GM19467 (cell line): ENCODE measurements around the gene CFAP97D1.

Source experiments
- ATAC-seq: cut with Tn5 transposase; IDR thresholded peaks from one replicate; pipeline ENCODE4 v1.9.1; 2021; ENCODE audit warnings: mild to moderate bottlenecking, moderate library complexity; ENCODE audit not compliant: unreplicated experiment

Gene CFAP97D1

DNA sequence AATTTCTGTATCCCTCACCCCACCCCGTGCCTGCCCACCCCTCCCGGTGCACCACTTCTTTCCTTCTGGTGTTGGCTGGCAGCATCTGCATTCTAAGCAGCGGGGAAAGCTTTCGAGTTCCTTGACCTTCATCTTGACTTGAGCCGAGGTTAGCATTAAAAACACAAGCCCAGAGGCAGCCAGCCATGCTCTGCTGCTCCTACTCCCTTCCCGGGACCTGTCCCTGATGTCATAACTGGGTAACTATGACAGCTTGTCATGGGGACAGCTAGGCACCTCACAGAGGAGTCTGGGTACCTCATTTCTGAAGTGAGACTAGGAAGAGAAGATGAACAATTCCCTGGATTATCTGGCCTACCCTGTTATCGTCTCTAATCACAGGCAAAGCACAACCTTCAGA, at the start of gene CFAP97D1:
Gene CFAP97D1, plus strand, starts transcription at position 301 of the 400 bp plus-strand sequence. Its CDS starts 28 bp downstream, at position 329.
- no peak for ATAC-seq

DNA sequence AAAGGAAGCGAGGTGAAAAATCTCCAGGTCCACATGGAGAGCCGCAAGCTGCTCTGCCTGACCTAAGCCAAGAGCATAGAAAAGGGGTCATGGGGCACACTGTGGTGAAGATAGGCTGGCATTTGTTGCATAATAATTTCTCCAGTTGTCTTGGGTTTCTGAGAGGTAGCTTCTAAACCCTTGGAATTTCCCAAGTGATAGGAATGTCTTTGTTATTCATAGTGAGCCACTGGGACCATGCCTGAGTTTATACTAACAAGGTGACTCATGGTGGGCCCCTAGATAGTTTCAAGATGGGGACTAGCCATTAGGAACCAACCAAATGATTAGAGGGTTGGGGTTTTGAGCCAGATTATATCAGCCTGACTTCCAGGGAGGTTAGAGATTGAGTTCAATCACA, 47.3 kb upstream of the CFAP97D1 start:
- ATAC-seq: no peak

- no peak for ATAC-seq
These were observed 46.3 kb upstream of the CFAP97D1 start for GRCh38 chr17:43733956-43734355.

DNA sequence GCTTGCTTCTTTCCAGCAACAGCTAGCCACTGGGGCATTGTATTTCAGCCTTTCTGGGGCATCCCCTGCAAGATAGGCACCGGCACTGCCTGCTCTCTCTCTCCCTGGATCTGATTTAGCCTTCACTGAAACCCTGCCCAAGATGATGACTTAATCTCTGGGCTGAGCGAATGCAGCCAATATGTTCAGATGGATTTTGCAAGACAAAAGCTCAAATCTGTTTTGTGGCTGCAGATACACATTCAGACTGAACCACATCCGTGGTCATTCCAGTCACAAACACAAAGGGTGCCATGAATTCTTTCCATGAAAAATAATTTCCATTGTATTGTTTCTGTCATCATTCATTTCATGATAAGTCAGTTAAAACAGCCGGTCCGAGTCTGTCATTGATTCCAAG, 45.9 kb upstream of the CFAP97D1 start:
- ATAC-seq: no peak

DNA sequence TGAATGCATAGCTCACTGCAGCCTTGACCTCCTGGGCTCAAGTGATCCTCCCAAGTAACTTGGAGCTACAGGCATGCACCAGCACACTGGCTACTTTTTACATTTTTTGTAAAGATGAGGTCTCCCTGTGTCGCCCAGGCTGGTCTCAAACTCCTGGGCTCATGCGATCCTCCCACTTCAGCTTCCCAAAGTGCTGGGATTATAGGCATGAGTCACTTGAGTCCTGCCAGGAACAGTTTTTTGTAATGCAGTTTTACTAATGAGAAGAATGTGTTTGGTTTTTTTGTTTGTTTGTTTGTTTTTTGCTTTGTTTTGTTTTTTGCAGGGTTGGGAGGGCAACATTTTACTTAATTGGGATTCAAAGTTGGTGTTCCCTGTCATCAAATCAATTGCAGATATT, 43.8 kb upstream of the CFAP97D1 start:
- ATAC-seq: no peak

DNA sequence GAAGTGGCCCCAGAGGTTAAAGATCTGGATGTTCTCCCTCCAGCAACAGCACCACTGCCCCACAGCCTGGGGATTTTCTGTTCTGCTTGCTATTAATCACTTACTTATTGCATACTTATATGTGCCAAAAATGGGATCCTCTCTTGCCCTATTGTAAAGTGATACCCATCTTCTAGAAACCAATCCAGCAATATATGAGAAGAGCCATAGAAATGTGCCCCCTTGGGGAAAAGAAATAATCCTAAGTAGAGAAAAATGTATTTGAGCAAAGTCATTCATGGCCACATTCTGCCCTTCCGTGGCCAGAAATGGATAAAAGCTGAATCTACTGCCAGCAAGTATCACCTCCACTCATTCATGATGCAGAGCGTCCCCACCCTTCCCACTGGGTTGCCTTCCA, 42.5 kb upstream of the CFAP97D1 start:
- ATAC-seq: no peak

DNA sequence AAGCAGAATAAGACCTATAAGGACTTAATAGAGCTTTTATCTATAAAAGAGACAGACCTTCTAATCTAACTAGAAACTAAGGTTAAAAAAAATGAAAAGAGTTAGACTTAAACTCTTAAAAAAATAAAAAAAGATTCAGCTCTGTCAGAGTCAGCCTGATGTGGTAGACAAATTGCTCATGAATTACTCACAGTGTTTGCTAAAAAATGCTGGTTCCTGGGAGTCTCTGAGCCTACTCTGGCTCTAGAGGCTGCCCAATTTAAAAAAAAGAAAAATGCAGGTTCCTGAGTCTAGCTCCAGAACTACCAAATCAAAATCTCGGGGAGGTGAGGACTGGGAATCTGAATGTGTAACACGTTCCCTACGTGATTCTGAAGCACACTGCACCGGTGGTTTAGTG, 39.7 kb upstream of the CFAP97D1 start:
- ATAC-seq: no peak

GRCh38 chr17:43741636-43742035, 38.6 kb upstream of the CFAP97D1 start:
- ATAC-seq: no peak

GRCh38 chr17:43745541-43745940, 34.7 kb upstream of the CFAP97D1 start:
- ATAC-seq: no peak

DNA sequence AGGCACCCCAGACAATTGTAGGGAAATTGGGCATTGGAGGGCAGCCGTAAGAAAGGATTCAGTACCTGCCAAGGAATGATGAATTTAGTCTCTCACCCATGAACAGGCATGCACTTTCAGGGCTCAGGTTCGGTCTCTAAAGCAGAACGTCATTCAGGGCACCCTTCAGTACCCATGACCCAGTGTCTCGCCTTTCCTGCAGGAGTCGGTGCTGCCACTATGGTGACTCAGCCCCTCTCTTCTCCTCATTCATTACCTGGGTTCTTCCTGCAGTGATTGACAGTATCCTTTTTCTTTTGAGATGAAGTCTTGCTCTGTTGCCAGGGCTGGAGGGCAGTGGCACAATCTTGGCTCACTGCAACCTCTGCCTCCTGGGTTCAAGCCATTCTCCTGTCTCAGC, 30.1 kb upstream of the CFAP97D1 start:
- ATAC-seq: no peak

DNA sequence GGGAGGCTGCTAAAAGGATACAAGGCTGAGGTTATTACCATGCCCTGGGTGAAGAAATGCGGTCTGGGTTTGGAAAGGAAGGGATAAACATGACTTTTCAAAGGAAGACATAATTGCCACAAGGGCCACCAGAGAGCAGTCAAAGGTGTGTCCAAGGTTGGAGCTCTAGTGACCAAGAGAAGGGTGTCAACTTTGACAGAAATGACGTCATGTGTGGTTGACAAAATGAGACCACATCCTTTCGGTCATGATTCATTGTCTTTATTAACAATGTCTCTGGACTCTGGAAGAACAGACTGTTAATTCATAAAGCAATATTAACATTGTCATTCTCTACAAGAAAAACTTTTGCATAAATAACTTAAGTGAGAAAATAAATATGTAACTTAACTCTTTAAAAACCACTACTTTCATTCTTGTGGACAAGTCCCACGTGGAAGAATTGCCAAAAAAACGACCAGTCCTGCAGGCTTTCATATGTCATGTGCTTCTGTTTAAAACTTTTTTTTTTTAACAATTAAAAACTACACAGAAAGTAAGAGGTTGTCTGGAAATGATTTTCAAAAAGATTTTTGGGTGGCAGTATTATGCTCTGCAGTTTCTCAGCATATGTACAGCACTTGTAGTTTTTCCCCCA, 26.6 kb upstream of the CFAP97D1 start:
- no peak for ATAC-seq

DNA sequence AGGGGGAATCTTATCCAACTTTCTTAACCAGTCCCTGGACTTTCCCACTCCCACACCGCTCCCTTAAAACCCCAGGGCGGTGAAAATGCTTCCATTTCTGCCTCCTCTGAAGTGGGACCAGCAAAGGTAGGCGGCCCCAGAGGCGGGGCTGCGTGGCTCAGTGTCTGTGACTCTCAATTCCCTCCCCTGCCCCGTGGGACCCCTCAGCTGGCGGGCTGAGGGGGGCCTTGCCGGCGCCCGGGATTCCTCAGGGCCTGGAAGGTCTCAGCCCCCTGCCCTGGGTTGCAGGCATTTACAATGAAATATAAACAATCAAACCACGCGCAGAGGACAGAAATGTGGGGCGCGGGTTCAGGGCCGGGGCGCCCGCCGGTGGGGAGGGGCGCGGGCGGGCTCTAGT, 25.3 kb upstream of the CFAP97D1 start:
- no peak for ATAC-seq

- no peak for ATAC-seq
These were observed 24.8 kb upstream of the CFAP97D1 start for GRCh38 chr17:43755389-43755875.

- ATAC-seq: no peak
These were observed 24.0 kb upstream of the CFAP97D1 start for GRCh38 chr17:43756201-43756600.

- no peak for ATAC-seq
These were observed 23.0 kb upstream of the CFAP97D1 start for GRCh38 chr17:43757171-43757660.

DNA sequence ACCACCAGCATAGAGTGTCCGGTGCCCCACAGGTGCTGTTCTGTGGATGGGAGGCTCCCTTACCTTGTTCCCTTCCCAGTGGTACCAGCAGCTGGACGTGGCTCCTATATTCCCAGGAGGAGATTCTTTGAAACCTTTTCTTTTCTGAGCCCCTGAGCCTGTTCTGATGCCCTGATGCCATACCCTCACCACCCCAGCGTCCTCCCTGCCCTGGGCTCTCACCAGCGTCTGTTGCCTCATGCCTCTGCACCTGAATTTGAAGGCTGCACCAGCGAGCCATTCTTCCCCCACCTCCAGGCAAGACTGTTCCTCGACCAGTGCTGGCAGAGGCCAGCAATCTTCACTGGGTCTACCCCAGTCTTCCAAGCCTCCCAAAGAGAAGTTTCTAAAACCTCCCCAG, 22.1 kb upstream of the CFAP97D1 start:
- no peak for ATAC-seq

DNA sequence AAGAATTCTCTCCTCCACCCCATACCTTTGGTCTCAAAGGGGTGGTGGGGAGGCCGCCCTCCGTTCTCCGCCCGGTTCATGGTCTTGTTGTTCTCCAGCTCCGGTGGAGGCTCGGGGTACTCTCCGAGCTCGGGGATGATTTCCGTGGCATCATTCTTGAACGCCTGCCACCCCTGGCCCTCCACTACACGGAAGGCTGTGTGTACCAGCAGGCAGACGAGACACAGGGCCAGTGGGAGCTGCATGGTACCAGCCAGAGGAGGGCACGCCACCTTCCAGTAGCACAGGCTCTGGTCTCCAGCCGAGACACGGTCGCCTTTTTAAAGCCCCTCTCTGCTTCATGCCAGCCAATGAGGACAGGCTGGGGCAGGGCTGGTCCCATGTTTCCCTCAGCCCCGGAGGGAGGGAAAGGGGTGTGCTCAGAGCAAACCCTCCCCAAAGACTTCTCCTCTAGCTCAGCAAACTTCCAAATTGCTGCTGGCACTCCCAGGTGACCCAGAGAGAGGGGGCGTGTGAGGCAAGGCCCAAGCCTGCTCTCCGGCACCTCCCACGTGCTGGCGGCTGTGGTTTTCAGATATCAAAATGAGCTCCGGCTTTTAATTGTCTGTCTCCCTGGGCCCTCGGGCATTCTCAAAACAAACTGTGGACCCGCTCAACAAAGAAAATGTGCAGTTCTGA, 21.6 kb upstream of the CFAP97D1 start, which contains the start of gene SOST:
Gene SOST, minus strand, starts transcription at position 295 of the 678 bp plus-strand sequence. Its CDS starts 50 bp downstream, at position 245.
- no peak for ATAC-seq

DNA sequence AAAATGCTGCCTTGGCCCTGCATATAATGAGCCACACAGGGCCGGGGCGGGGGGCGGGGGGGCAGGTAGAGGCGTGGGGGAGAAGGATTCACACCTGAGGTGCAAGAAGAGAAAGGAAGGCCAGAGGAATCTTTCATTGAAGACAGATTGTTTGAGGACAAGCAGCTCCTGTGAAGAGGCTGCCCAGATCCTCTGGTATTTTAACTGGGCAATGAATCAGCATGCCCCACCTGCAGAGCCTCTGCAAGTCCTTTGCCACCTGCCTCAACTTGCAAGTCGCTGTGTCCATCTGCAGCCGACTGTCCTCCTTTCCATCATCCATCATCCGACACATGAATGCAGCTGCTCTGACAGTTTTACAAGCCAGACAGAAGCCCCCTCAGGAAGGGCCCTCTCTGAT, 20.4 kb upstream of the CFAP97D1 start:
- no peak for ATAC-seq

DNA sequence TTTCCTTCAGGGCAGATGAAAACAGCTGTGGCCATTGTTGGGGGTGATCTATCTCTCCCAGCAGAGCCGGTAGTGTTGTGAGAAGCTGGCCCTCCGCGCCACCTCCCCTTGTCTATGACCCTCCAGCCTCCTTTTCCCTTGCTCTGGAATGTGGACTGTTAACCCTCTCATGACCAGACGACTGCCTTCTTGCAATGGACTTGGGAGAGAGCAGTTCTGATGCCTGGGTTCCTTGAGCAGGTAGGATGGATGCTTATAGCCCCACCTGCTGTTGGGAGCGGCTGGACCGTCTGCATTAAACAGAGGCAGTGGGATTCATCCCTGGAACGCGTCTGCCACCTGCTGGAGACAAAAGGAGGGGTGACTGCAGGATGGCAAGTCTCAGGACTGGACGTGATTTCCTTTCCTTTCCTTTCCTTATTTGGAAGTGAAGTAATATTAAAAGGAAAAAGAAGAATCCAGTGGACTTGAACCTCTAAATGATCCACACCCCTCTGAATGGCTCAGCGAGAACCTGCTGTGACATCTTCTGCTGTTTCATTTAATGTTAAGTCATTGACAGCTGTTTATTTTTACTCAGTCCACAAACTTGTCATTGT, 19.9 kb upstream of the CFAP97D1 start:
- ATAC-seq: no peak

- no peak for ATAC-seq
These were observed 13.7 kb upstream of the CFAP97D1 start for GRCh38 chr17:43766413-43767052.

DNA sequence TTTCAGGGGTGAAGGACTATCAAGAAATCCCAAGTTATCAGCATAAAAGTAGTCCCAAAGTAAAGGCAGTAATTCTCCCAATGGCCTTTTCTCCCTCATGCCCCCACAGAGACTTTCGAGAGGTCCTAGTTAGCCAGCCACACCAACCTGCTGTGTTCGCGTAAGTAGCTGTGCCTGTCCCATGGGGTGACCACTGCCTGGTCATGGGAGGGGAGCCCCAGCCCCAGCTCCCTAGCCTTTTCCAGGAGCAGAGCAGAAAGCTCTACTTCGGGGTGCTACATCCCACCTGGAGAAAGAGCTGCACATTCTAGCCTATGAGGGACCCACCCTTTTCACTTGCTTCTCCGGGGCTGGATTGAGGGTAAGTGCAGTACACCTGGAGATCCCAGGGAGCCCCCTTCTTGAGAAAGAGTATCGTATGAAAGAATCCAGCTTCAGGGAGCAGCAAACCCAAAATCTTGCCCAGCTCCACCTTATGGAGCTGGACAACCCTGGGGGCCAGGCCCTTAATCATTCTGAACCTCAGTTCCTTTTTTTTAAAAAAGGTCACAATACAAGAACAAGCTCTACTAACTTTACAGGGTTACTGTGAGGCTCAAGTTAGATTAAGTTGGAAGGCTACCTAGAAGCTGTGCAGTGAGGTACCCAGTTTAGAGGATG, 13.1 kb upstream of the CFAP97D1 start:
- ATAC-seq: no peak
